ENCODE results near the gene NFKBIB. TPM values are rescaled to one million over a fixed set of nuclear protein-coding genes. Genes with fewer than 3 reads are reported as not detected.
"Not testable (repeated sequence)": the region's sequence is repeated elsewhere in the genome, so short reads cannot be mapped to it uniquely, and the experiment has no call there.

NFKBIB gene
- total RNA-seq, 1 experiment from 2014 or later, result 39.8 TPM

GRCh38 chr19:38856813-38857212, 43.0 kb upstream of the NFKBIB start:
- no peak for ATAC-seq
- ChIA-PET POLR2A (no interaction called here), CTCF (no interaction called here)
- DNase-seq (ENCODE audit: low spot score), result no peak
- TF ChIP-seq TEAD4 (CRISPR knock-in tag; IDR thresholded peaks at IDR 0.05), result no peak
- no peak for TF ChIP-seq ZNF263 (CRISPR knock-in tag; IDR thresholded peaks at IDR 0.05; ENCODE audit: low read depth)
- no peak for TF ChIP-seq ATF6 (CRISPR knock-in tag; IDR thresholded peaks at IDR 0.05)
- no peak for TF ChIP-seq MXD4 (CRISPR knock-in tag; IDR thresholded peaks at IDR 0.05; ENCODE audit: borderline replicate concordance)
- TF ChIP-seq ZNF512 (CRISPR knock-in tag; IDR thresholded peaks at IDR 0.05; ENCODE audit: borderline replicate concordance), result no peak
- no peak for TF ChIP-seq ZBTB21 (CRISPR knock-in tag; IDR thresholded peaks at IDR 0.05; ENCODE audit: borderline replicate concordance)
- TF ChIP-seq AFF4 (CRISPR knock-in tag; IDR thresholded peaks at IDR 0.05; ENCODE audit: borderline replicate concordance), result no peak
- TF ChIP-seq E2F4 (CRISPR knock-in tag; IDR thresholded peaks at IDR 0.05; ENCODE audit: borderline replicate concordance, low read depth), result no peak
- no peak for TF ChIP-seq ZNF317 (CRISPR knock-in tag; IDR thresholded peaks at IDR 0.05; ENCODE audit: borderline replicate concordance, low read depth)
- no peak for TF ChIP-seq KAT7 (CRISPR knock-in tag; IDR thresholded peaks at IDR 0.05; ENCODE audit: borderline replicate concordance)
- no peak for TF ChIP-seq IRF2 (CRISPR knock-in tag; IDR thresholded peaks at IDR 0.05; ENCODE audit: borderline replicate concordance, low read depth)
- TF ChIP-seq RORB (CRISPR knock-in tag; IDR thresholded peaks at IDR 0.05), result no peak
- no peak for TF ChIP-seq ZNF232 (CRISPR knock-in tag; IDR thresholded peaks at IDR 0.05)
- no peak for TF ChIP-seq TEAD1 (CRISPR knock-in tag; IDR thresholded peaks at IDR 0.05)
- TF ChIP-seq ZNF425 (CRISPR knock-in tag; conservative IDR thresholded peaks at IDR 0.05), result no peak
- Mint-ChIP-seq H3K27ac (no peak overlapping the region), H3K36me3 (peaks cover 13% of the 10 kb centered on the region), H3K9me3 (peaks cover 12% of the 10 kb centered on the region), H3K27me3 (ENCODE audit: low read depth) (peaks cover 18% of the 10 kb centered on the region), H3K4me1 (peaks cover 6% of the 10 kb centered on the region), H3K4me3 (no peak overlapping the region)

GRCh38 chr19:38859631-38860204, 40.1 kb upstream of the NFKBIB start:
- H3K4me3 Mint-ChIP-seq, H3K27ac Mint-ChIP-seq: not testable (repeated sequence)
- H3K9me3 Mint-ChIP-seq, result peaks cover 12% of the 10 kb centered on the region

More at GRCh38 chr19:38859631-38860204, 40.1 kb upstream of the NFKBIB start:
- DNase-seq (ENCODE audit: low spot score); H3K4me1 Mint-ChIP-seq; POLR2A ChIA-PET; ATAC-seq; CTCF ChIA-PET: not testable (repeated sequence)
- Mint-ChIP-seq H3K27me3 (ENCODE audit: low read depth) (peaks cover 18% of the 10 kb centered on the region), H3K36me3 (peaks cover 13% of the 10 kb centered on the region)

Measured in WTC11 (cell line).